Kidney epithelial cell (primary cell): ENCODE measurements around the gene NDST1. TPM values are rescaled to one million over a fixed set of nuclear protein-coding genes. Genes with fewer than 3 reads are reported as not detected.

Experiments
- DNase-seq: peaks from one replicate; pipeline ENCODE4 v3.0.0-alpha.2; 2010; ENCODE audit warnings: low read depth
- H3K27me3 ChIP-seq: 2 replicates; pipeline ENCODE4 v1.6.0; 2011; ENCODE audit warnings: low read length; ENCODE audit not compliant: control insufficient read depth, insufficient read depth
- H3K36me3 ChIP-seq: 2 replicates; pipeline ENCODE4 v1.5.1; 2011; ENCODE audit warnings: low read length; ENCODE audit not compliant: control insufficient read depth, insufficient read depth
- H3K4me3 ChIP-seq: 2 replicates; pipeline ENCODE4 v1.5.1; 2011; ENCODE audit warnings: low read depth, mild to moderate bottlenecking, control low read depth, low read length
- total RNA-seq: library from RNA; depleted of rRNA; stranded (reverse); fragments of >200 nt; gene quantifications from 2 replicates; pipeline ENCODE4 v1.2.3, GENCODE V29; 2015
- TF ChIP-seq, protein P1 (sequence below): IDR thresholded peaks from 2 replicates; pipeline ENCODE4 v1.5.1; 2011; ENCODE audit warnings: mild to moderate bottlenecking, moderate library complexity, low read length, control low read depth, inconsistent platforms; ENCODE audit not compliant: insufficient read depth, poor library complexity, severe bottlenecking

NDST1 gene
- total RNA-seq, 1 donor from 2014 or later: 192 TPM

DNA sequence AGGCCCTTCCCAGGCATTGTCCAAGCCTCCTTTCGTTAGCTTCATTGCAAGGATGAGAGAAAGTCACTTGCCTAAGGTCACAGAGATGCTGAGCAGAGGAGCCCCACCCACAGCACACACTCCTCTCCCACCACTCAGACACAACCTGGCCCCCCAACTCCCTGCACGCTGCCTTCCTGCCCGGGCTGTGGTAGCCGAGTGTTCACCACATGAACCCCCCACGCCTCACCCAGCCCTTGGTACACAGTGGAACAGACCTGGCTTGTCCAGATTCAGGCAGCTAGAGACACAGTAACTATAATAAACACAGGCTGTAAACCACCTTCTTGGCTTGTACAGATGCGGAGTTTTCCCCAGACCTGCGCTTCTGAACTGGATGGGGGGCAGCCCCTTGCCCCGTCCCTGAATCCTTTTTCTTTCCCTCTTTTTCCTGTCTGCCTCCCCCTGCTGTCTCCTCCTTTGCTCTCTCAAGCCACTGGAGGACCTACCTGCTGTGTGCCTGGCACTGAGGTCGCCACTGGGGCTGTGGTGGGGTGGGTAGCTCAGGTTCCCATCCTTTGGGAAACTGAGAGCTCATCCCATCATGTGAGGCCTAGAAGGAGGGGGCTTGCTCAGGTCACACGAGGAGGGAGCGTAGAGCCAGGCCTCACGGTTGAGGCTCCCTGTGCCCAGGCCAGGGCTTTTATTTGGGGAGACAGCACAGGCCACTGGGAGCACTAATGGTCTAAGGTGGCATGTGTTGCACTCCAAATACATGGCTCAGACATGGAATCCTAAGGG lies 76.8 kb downstream of the NDST1 start:
- no peak for DNase-seq
- H3K36me3 ChIP-seq: no peaks in the 10 kb centered on the region
- no peak overlapping the region for H3K4me3 ChIP-seq
- TF ChIP-seq, protein P1, sequence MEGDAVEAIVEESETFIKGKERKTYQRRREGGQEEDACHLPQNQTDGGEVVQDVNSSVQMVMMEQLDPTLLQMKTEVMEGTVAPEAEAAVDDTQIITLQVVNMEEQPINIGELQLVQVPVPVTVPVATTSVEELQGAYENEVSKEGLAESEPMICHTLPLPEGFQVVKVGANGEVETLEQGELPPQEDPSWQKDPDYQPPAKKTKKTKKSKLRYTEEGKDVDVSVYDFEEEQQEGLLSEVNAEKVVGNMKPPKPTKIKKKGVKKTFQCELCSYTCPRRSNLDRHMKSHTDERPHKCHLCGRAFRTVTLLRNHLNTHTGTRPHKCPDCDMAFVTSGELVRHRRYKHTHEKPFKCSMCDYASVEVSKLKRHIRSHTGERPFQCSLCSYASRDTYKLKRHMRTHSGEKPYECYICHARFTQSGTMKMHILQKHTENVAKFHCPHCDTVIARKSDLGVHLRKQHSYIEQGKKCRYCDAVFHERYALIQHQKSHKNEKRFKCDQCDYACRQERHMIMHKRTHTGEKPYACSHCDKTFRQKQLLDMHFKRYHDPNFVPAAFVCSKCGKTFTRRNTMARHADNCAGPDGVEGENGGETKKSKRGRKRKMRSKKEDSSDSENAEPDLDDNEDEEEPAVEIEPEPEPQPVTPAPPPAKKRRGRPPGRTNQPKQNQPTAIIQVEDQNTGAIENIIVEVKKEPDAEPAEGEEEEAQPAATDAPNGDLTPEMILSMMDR: no peak
- peaks cover 2% of the 10 kb centered on the region for H3K27me3 ChIP-seq

DNA sequence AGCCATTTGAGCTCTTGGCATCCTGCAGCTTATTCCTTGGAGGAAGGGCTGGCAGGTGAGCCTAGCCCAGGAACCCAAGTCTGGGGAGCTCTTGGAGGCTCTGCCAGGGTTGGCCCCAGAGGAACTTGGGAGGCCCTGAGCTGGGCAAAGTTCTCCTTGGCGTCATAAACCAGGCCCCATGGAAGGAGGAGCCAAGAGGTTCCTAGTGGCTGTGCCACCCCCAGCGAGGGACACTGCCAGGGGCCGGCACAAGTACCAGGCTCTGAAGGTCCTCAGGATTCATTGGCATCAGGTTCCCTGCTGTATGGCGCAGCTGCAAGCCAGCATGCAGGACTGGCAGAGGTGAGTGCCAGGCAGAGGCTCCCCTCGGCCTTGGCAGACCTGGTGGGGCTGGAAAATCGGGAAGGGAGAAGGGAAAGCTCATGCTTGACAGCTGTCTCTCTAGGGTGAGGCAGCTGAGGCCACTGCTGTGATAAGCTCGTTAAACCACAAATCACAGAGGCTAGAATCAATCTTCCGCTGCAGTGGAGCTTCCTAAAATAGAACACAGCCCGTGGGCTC lies 77.9 kb downstream of the NDST1 start:
- Histone ChIP-seq H3K27me3 (peaks cover 2% of the 10 kb centered on the region), H3K4me3 (no peak overlapping the region), H3K36me3 (no peaks in the 10 kb centered on the region)
- no peak for DNase-seq
- TF ChIP-seq, protein P1: no peak

DNA sequence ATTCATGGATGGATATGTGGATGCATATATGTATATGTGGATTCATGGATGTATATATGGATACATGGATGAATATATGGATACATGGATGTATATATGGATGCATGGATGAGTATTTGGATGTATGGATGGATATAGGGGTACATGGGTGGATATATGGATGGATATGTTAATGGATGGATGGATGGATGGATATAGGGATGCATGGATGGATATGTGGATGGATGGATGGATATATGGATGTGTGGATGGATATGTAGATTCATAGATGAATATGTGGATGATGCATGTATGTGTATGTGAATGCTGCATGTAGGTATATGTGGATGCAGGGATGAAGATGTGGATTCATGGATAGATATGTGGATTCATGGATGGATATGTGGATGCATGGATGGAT lies 79.1 kb downstream of the NDST1 start:
- DNase-seq: no peak
- TF ChIP-seq, protein P1: no peak
- Histone ChIP-seq H3K27me3 (peaks cover 2% of the 10 kb centered on the region), H3K36me3 (no peaks in the 10 kb centered on the region), H3K4me3 (no peak overlapping the region)

DNA sequence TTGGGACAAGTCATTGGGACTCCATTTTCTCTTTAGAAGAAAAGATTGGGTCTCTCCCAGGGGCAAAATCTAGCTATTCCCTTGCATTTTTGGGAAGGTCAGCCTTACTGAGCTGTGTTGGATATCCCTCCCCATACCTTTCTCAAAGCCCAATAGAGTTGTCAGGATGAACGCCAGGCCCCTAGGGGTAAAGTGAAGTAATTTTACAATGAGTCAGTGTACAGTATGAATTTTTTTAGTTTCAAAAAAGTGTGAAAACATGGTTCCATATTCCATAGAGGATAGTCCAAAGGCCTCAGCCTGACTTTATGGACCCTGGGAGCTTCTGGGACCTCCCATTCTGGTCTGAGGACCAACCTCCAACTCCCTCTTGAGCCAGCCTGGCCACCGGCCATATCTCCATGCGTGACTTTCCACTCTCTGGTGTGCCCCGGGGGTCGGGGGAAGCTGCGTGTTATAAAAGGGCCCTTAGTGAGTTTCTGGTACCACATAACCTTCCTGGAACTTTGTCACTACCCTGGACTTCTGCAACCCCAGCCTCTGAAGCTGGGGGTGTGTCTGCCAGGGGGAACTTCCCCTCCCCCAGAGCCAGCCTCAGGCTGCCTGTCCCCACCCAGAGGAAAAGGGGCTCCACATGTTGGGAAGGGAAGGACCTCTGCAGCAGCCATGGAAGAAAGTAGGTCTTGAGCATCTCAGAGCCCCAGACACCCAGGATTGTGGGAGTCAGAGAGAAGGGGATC lies 80.1 kb downstream of the NDST1 start:
- peaks cover 2% of the 10 kb centered on the region for H3K27me3 ChIP-seq
- DNase-seq: no peak
- H3K36me3 ChIP-seq: no peaks in the 10 kb centered on the region
- TF ChIP-seq, protein P1: no peak
- no peak overlapping the region for H3K4me3 ChIP-seq

DNA sequence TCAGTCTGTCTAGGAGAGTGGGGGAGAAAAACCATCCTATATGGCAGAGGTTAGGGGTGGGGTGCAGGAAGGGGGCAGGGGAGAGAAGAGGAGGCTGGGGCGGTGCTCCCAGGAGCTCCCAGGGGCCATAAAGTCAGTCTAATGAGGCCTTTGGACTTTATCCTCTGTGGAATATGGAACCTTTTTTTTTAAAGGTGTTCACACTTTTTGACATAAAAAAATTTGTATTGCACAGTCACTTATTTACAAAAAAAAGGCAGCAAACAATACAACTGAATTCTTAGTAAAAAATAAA lies 80.6 kb downstream of the NDST1 start:
- H3K36me3 ChIP-seq: no peaks in the 10 kb centered on the region
- TF ChIP-seq, protein P1: no peak

More for the DNA sequence above, 80.6 kb downstream of the NDST1 start:
- Histone ChIP-seq H3K4me3 (no peak overlapping the region), H3K27me3 (peaks cover 2% of the 10 kb centered on the region)
- no peak for DNase-seq
